ENCODE data around the gene SMCHD1. TPM values are rescaled to one million over a fixed set of nuclear protein-coding genes. Genes with fewer than 3 reads are reported as not detected.

Gene SMCHD1
- total and polyA plus RNA-seq, 2 donors (not counting 1 experiment from before 2014, with no cell fraction given), result 54.2 to 380 TPM

DNA sequence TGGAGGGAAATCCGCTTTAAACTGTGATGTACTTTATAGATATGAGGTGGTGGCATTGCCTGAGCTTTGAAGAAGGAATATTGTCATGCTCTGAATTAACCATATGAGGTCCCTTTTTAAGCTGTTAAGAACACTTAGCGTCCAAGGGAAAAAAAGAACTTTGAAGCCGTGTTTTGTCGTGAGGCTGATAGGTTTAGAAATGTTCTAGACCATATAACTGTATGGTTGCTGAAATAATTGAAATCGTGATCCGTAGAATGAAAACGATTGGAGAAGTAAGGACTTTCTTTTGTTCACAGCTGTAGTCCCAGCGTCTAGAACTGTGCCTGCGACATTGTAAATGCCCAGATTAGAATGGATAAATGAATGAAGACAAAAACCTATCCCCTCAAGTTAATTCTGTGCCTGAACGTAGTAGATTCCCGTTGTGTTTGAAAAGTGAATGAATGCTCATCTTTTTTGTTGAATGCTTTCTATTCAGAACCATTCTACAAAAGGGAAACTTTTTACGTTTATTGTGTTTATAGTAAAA, 1.5 kb downstream of the SMCHD1 start:
- Histone ChIP-seq H2AFZ (ENCODE audit: insufficient read depth, low read depth, low read length, poor library complexity, severe bottlenecking) (no peak overlapping the region), H3K36me3 (replicated peaks in 1 of 2; ENCODE audit: control extremely low read depth in 1 of 2, control insufficient read depth in 1 of 2, extremely low read depth in 1 of 2, insufficient read depth in 2 of 2, low read length in 1 of 2) (peaks cover 0 to 11% of the 10 kb centered on the region in 2 experiments), H3K4me3 (ENCODE audit: control extremely low read depth in 1 of 5, extremely low read depth in 1 of 5, insufficient read depth in 1 of 5, low read depth in 2 of 5, low read length in 4 of 5) (peak overlapping the region; percentile 86 to 99 (median 94)), H4K20me1 (ENCODE audit: control insufficient read depth, insufficient read depth, low read length, poor library complexity, severe bottlenecking) (peaks cover 31% of the 10 kb centered on the region), H3K9ac (ENCODE audit: low read length) (peak overlapping the region; percentile 97), H3K79me2 (ENCODE audit: control insufficient read depth, insufficient read depth, low read length) (peaks cover 61% of the 10 kb centered on the region), H3K4me1 (ENCODE audit: control insufficient read depth in 2 of 2, insufficient read depth in 2 of 2, low read length in 2 of 2) (peaks cover 32 to 33% of the 10 kb centered on the region in 2 donors), H3K27me3 (replicated peaks in 1 of 4; ENCODE audit: control extremely low read depth in 1 of 4, control insufficient read depth in 3 of 4, insufficient read depth in 4 of 4, low read length in 3 of 4) (no peaks in the 10 kb centered on the region), H3K9me3 (ENCODE audit: control extremely low read depth in 1 of 3, control insufficient read depth in 2 of 3, insufficient read depth in 1 of 3, low read length in 2 of 3) (peaks cover 0 to 4% (median 0%) of the 10 kb centered on the region in 3 donors), H3K4me2 (replicated peaks; ENCODE audit: low read depth, low read length, poor library complexity, severe bottlenecking) (peak overlapping the region; percentile 75), H3K27ac (ENCODE audit: low read length in 2 of 2) (peak overlapping the region; percentile 94 to 100)
- WGBS (ENCODE audit: insufficient coverage), result 2% methylated on average over 4 of the region's 12 CpGs
- peak overlapping the region; percentile 98 for H3K4me3 Mint-ChIP-seq
- POLR2A ChIA-PET, result interaction anchor here (0.6 to 5.0 kb wide), 6 partner anchors 14 to 88 kb away, joined by 4 to 166 read pairs (median 21); partner anchors contain the start of genes METTL4 and NDC80
- H3K27ac Mint-ChIP-seq, result peak overlapping the region; percentile 98
- H3K9me3 Mint-ChIP-seq (ENCODE audit: insufficient read depth), result no peaks in the 10 kb centered on the region
- no peaks in the 10 kb centered on the region for H3K27me3 Mint-ChIP-seq
- CTCF ChIA-PET, result interaction anchor here (1.2 to 5.9 kb wide), 5 partner anchors 17 to 109 kb away, joined by 4 to 88 read pairs (median 6); partner anchors contain the start of genes METTL4 and NDC80
- intact Hi-C loops (cut with micrococcal nuclease), result loop anchor here (5.0 to 10.0 kb wide), 6 partner anchors 35 to 938 kb away; partner anchors contain the start of genes EMILIN2 and LPIN2
- TF ChIP-seq CTCF (IDR thresholded peaks at IDR 0.05) (no peak), EZH2 (IDR thresholded peaks at IDR 0.05; ENCODE audit: borderline replicate concordance, insufficient read depth, low read depth, low read length, poor library complexity, severe bottlenecking) (no peak)
- ATAC-seq (ENCODE audit: low read depth) (no peak), DNase-seq (no peak)
- peaks cover 43% of the 10 kb centered on the region for H3K4me1 Mint-ChIP-seq
